ENCODE measurements around the gene HNRNPA0. TPM values are rescaled to one million over a fixed set of nuclear protein-coding genes. Genes with fewer than 3 reads are reported as not detected.

The HNRNPA0 gene
- total and polyA plus RNA-seq, 12 donors, result 7.9 to 23.8 (median 17.4) TPM

GRCh38 chr5:137714494-137714893 lies 39.7 kb downstream of the HNRNPA0 start:
- DNase-seq (no peak), ATAC-seq (no peak)
- intact Hi-C loops (cut with DNase I), result no loop called here
- WGBS, 2 donors, result 89 to 94% methylated on average over 2 of the region's 2 CpGs
- Histone ChIP-seq H3K4me1 (peaks cover 0 to 21% (median 4%) of the 10 kb centered on the region in 9 donors), H3K36me3 (peaks cover 0 to 53% (median 2%) of the 10 kb centered on the region in 9 donors), H3K27ac (no peak overlapping the region), H3K9me3 (peaks cover 0 to 21% (median 6%) of the 10 kb centered on the region in 11 donors), H3K4me3 (no peak overlapping the region), H3K27me3 (no peaks in the 10 kb centered on the region)
- no peak for TF ChIP-seq CTCF (IDR thresholded peaks at IDR 0.05)

- peaks cover 0 to 32% (median 4%) of the 10 kb centered on the region in 9 donors for H3K4me1 ChIP-seq
- H3K36me3 ChIP-seq, result peaks cover 0 to 58% (median 0%) of the 10 kb centered on the region in 9 donors
- no peaks in the 10 kb centered on the region for H3K27me3 ChIP-seq
- 68 to 71% methylated on average over 2 of the region's 2 CpGs for WGBS, 2 donors
- intact Hi-C loops (cut with DNase I), result no loop called here
- no peak for TF ChIP-seq CTCF (IDR thresholded peaks at IDR 0.05)
- DNase-seq, result no peak
- ATAC-seq, result no peak
- H3K9me3 ChIP-seq, result peaks cover 0 to 21% (median 6%) of the 10 kb centered on the region in 11 donors
- no peak overlapping the region for H3K4me3 ChIP-seq
- no peak overlapping the region for H3K27ac ChIP-seq
Observed at GRCh38 chr5:137712139-137712667, 42.0 kb downstream of the HNRNPA0 start.

GRCh38 chr5:137710086-137710485 lies 44.1 kb downstream of the HNRNPA0 start:
- no peaks in the 10 kb centered on the region for H3K27me3 ChIP-seq
- H3K27ac ChIP-seq, result no peak overlapping the region
- peaks cover 0 to 21% (median 6%) of the 10 kb centered on the region in 11 donors for H3K9me3 ChIP-seq
- H3K4me3 ChIP-seq, result no peak overlapping the region
- TF ChIP-seq CTCF (IDR thresholded peaks at IDR 0.05), result no peak
- 86 to 87% methylated on average over 5 of the region's 5 CpGs for WGBS, 2 donors
- H3K4me1 ChIP-seq, result peaks cover 0 to 32% (median 4%) of the 10 kb centered on the region in 9 donors
- intact Hi-C loops (cut with DNase I), result no loop called here
- H3K36me3 ChIP-seq, result peaks cover 0 to 61% (median 0%) of the 10 kb centered on the region in 9 donors
- DNase-seq, result no peak
- ATAC-seq, result no peak

- Histone ChIP-seq H3K27ac (no peak overlapping the region), H3K9me3 (peaks cover 0 to 16% (median 6%) of the 10 kb centered on the region in 11 donors), H3K36me3 (peaks cover 0 to 57% (median 2%) of the 10 kb centered on the region in 9 donors), H3K4me1 (peaks cover 0 to 32% (median 4%) of the 10 kb centered on the region in 9 donors), H3K4me3 (no peak overlapping the region), H3K27me3 (no peaks in the 10 kb centered on the region)
- TF ChIP-seq CTCF (IDR thresholded peaks at IDR 0.05), result no peak
- intact Hi-C loops (cut with DNase I), result no loop called here
- peak in 2 of 8 donors; percentile 24 to 54 for ATAC-seq
- peak in 1 of 2 donors; percentile 18 for DNase-seq
- 85 to 88% methylated on average over 3 of the region's 3 CpGs for WGBS, 2 donors
Observed at GRCh38 chr5:137708796-137709559, 45.2 kb downstream of the HNRNPA0 start.

Data from heart right ventricle (tissue), 16 donors.